HEK293 (cell line): ENCODE data around the gene GREB1L.
A peak's percentile ranks its signal among the peaks of the same experiment; 100 is the strongest.

Experiments used
- CTCF ChIA-PET: fragments of 350-600 bp; formaldehyde crosslinking; extraction: SDS; loops from one replicate; lab custom pipeline; 2021; ENCODE audit warnings: antibody characterized with exemption; lab: Yijun Ruan, JAX
- POLR2A ChIA-PET: fragments of 300-600 bp; formaldehyde crosslinking; extraction: SDS; loops from one replicate; lab custom pipeline; 2020; ENCODE audit warnings: antibody characterized with exemption, inconsistent platforms; lab: Yijun Ruan, JAX
- H3K27ac ChIP-seq: fragments of 200-500 bp; sonication (Bioruptor generic); 2 replicates; pipeline ENCODE4 v1.5.1; 2014; ENCODE audit warnings: low read depth, low read length, control low read depth, inconsistent platforms; ENCODE audit errors: extremely low read depth
- H3K36me3 ChIP-seq, 2 experiments: fragments of 200-500 bp in 1 of 2; sonication (Bioruptor generic) in 1 of 2; 1 replicate in 1 of 2; 2 replicates in 1 of 2; pipeline ENCODE4 v1.5.1; 2014 to 2017; ENCODE audit warnings: inconsistent platforms in 2 of 2, low read length in 2 of 2; ENCODE audit not compliant: control insufficient read depth in 2 of 2, insufficient read depth in 1 of 2
- H3K4me1 ChIP-seq: fragments of 200-500 bp; sonication (Bioruptor generic); 2 replicates; pipeline ENCODE4 v1.5.1; 2014; ENCODE audit warnings: mild to moderate bottlenecking, low read length, inconsistent platforms; ENCODE audit not compliant: control insufficient read depth, insufficient read depth
- H3K4me3 ChIP-seq: 2 replicates; pipeline ENCODE4 v1.5.1; 2011; ENCODE audit warnings: low read depth, mild to moderate bottlenecking, control low read depth, low read length, moderate library complexity
- H3K9me3 ChIP-seq: fragments of 200-500 bp; sonication (Bioruptor generic); 2 replicates; pipeline ENCODE4 v1.5.1; 2014; ENCODE audit warnings: low read depth, low read length, inconsistent platforms; ENCODE audit not compliant: control insufficient read depth, insufficient read depth
- CTCF ChIP-seq: fragments of 450-650 bp; formaldehyde crosslinking; IDR thresholded peaks from 2 replicates; pipeline ENCODE4 v1.5.1; 2016; ENCODE audit warnings: missing biosample characterization, missing genetic modification characterization
- GLIS1 ChIP-seq: fragments of 450-650 bp; formaldehyde crosslinking; IDR thresholded peaks from 2 replicates; pipeline ENCODE4 v1.5.1; 2016; ENCODE audit warnings: missing biosample characterization, missing genetic modification characterization
- GLIS2 ChIP-seq: fragments of 450-650 bp; formaldehyde crosslinking; IDR thresholded peaks from 2 replicates; pipeline ENCODE4 v1.5.1; 2016; ENCODE audit warnings: missing biosample characterization, missing genetic modification characterization
- IKZF3 ChIP-seq: fragments of 450-650 bp; IDR thresholded peaks from 2 replicates; pipeline ENCODE4 v1.5.0; 2018; ENCODE audit warnings: missing biosample characterization, mild to moderate bottlenecking, missing genetic modification characterization, moderate library complexity
- MYNN ChIP-seq: fragments of 450-650 bp; formaldehyde crosslinking; IDR thresholded peaks from 2 replicates; pipeline ENCODE4 v1.5.1; 2016; ENCODE audit warnings: missing biosample characterization, missing genetic modification characterization, borderline replicate concordance
- PRDM6 ChIP-seq: fragments of 450-650 bp; formaldehyde crosslinking; IDR thresholded peaks from 2 replicates; pipeline ENCODE4 v1.5.1; 2017; ENCODE audit warnings: missing biosample characterization, missing genetic modification characterization
- SCRT2 ChIP-seq: fragments of 450-650 bp; formaldehyde crosslinking; IDR thresholded peaks from 2 replicates; pipeline ENCODE4 v1.5.1; 2016; ENCODE audit warnings: missing biosample characterization, missing genetic modification characterization
- SP3 ChIP-seq: fragments of 450-650 bp; formaldehyde crosslinking; IDR thresholded peaks from 2 replicates; pipeline ENCODE4 v1.5.1; 2016; ENCODE audit warnings: missing biosample characterization, missing genetic modification characterization
- ZBTB20 ChIP-seq: fragments of 450-650 bp; formaldehyde crosslinking; IDR thresholded peaks from 2 replicates; pipeline ENCODE4 v1.5.1; 2016; ENCODE audit warnings: missing biosample characterization, missing genetic modification characterization
- ZFHX2 ChIP-seq: fragments of 450-650 bp; formaldehyde crosslinking; conservative IDR thresholded peaks from 2 replicates; pipeline ENCODE4 v1.5.1; 2016; ENCODE audit warnings: missing biosample characterization, missing genetic modification characterization
- ZFP41 ChIP-seq: fragments of 450-650 bp; formaldehyde crosslinking; IDR thresholded peaks from 2 replicates; pipeline ENCODE4 v1.5.1; 2016; ENCODE audit warnings: missing biosample characterization, missing genetic modification characterization, borderline replicate concordance
- ZNF214 ChIP-seq: fragments of 450-650 bp; formaldehyde crosslinking; IDR thresholded peaks from 2 replicates; pipeline ENCODE4 v1.5.1; 2017; ENCODE audit warnings: missing biosample characterization, mild to moderate bottlenecking, missing genetic modification characterization, borderline replicate concordance
- ZNF311 ChIP-seq: fragments of 450-650 bp; formaldehyde crosslinking; IDR thresholded peaks from 2 replicates; pipeline ENCODE4 v1.5.1; 2017; ENCODE audit warnings: missing biosample characterization, missing genetic modification characterization, borderline replicate concordance
- ZNF350 ChIP-seq: fragments of 450-650 bp; formaldehyde crosslinking; IDR thresholded peaks from 2 replicates; pipeline ENCODE4 v1.5.0; 2017; ENCODE audit warnings: missing biosample characterization, mild to moderate bottlenecking, missing genetic modification characterization
- ZNF48 ChIP-seq: fragments of 450-650 bp; formaldehyde crosslinking; IDR thresholded peaks from 2 replicates; pipeline ENCODE4 v1.5.1; 2016; ENCODE audit warnings: missing biosample characterization, missing genetic modification characterization
- ZNF514 ChIP-seq: fragments of 450-650 bp; formaldehyde crosslinking; IDR thresholded peaks from 2 replicates; pipeline ENCODE4 v1.5.1; 2016; ENCODE audit warnings: missing biosample characterization, missing genetic modification characterization
- ZNF560 ChIP-seq: fragments of 450-650 bp; formaldehyde crosslinking; IDR thresholded peaks from 2 replicates; pipeline ENCODE4 v1.5.1; 2017; ENCODE audit warnings: missing biosample characterization, missing genetic modification characterization, borderline replicate concordance
- TF ChIP-seq, protein P1 (sequence below): fragments of 450-650 bp; formaldehyde crosslinking; IDR thresholded peaks from 2 replicates; pipeline ENCODE4 v1.5.1; 2016; ENCODE audit warnings: missing biosample characterization, missing genetic modification characterization
- TF ChIP-seq, protein P2 (sequence below): fragments of 450-650 bp; formaldehyde crosslinking; IDR thresholded peaks from 2 replicates; pipeline ENCODE4 v1.5.1; 2016; ENCODE audit warnings: missing biosample characterization, missing genetic modification characterization
- TF ChIP-seq, protein P3 (sequence below): fragments of 450-650 bp; IDR thresholded peaks from 2 replicates; pipeline ENCODE4 v1.5.1; 2018; ENCODE audit warnings: missing biosample characterization, mild to moderate bottlenecking, missing genetic modification characterization
- TF ChIP-seq, protein P4 (sequence below): fragments of 450-650 bp; formaldehyde crosslinking; IDR thresholded peaks from 2 replicates; pipeline ENCODE4 v1.5.1; 2016; ENCODE audit warnings: missing biosample characterization, missing genetic modification characterization

Gene GREB1L

DNA sequence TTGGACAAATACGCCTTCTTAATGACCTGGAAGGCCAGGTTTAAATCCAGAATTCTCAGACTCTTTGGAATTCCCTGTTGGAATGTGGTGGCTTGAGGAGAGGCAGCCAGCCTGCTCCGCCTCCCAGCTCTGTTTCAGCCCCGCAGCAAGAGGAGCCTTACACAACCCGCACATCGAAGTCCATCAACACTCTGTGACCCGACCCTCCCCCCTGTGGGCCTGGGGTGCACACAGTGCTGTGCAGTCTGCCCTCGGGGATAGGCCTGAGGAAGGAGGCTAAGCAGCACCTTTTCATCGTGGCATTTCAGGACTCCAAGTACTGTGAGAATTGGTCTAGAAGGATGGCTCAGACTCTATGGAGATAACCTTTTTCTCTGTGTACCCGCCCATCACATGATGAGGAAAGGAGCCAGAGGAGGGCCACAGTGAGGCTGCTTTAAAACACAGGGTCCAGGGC, 73.7 kb downstream of the GREB1L start:
- ChIA-PET POLR2A (no interaction called here), CTCF (interaction anchor here (1.2 kb wide), 1 partner anchor 38 kb away, joined by 4 read pairs; no protein-coding TSS in a partner anchor)
- Histone ChIP-seq H3K4me1 (peaks cover 10% of the 10 kb centered on the region), H3K36me3 (no peaks in the 10 kb centered on the region), H3K4me3 (no peak overlapping the region), H3K27ac (no peak overlapping the region), H3K9me3 (no peaks in the 10 kb centered on the region; the same call in 1 of the 2 replicates)
- TF ChIP-seq ZFP41 (tag by site-specific recombination) = no peak
- peak; percentile 43; the same call in 1 of the 2 replicates for TF ChIP-seq ZBTB20 (tag by site-specific recombination)
- peak; percentile 21; the same call in 1 of the 2 replicates for TF ChIP-seq CTCF (tag by site-specific recombination)

DNA sequence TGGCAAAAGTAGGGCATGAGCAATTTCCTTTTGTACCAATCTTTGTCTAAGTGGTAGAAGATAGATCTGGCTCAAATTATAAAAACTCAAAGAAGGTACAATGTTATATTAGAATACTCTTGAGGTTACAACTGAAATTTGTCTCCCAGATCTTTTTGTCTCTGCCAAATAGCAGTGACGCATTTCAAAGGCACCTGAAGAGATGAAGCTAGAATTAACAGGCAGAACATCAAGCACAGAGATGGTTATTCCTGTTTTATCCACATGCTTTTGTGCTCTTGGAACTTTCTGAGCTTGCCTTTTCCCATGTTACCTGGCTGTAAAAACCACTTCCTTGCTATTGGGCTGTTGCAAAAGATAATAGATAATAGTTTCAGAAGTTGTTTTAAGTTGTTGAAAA, 74.3 kb downstream of the GREB1L start:
- no peaks in the 10 kb centered on the region for H3K36me3 ChIP-seq
- CTCF ChIA-PET = no interaction called here
- no peak overlapping the region for H3K4me3 ChIP-seq
- peaks cover 5% of the 10 kb centered on the region for H3K4me1 ChIP-seq
- no peak overlapping the region for H3K27ac ChIP-seq
- TF ChIP-seq, protein P1, sequence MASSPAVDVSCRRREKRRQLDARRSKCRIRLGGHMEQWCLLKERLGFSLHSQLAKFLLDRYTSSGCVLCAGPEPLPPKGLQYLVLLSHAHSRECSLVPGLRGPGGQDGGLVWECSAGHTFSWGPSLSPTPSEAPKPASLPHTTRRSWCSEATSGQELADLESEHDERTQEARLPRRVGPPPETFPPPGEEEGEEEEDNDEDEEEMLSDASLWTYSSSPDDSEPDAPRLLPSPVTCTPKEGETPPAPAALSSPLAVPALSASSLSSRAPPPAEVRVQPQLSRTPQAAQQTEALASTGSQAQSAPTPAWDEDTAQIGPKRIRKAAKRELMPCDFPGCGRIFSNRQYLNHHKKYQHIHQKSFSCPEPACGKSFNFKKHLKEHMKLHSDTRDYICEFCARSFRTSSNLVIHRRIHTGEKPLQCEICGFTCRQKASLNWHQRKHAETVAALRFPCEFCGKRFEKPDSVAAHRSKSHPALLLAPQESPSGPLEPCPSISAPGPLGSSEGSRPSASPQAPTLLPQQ (tag by site-specific recombination) = no peak
- TF ChIP-seq ZNF350 (tag by site-specific recombination) (no peak), ZFHX2 (no peak), ZNF214 (tag by site-specific recombination) (no peak), SP3 (tag by site-specific recombination) (no peak), GLIS2 (tag by site-specific recombination) (no peak)
- POLR2A ChIA-PET = no interaction called here
- H3K9me3 ChIP-seq = no peaks in the 10 kb centered on the region; the same call in 1 of the 2 replicates

- Histone ChIP-seq H3K36me3 (no peaks in the 10 kb centered on the region), H3K27ac (no peak overlapping the region), H3K4me1 (no peaks in the 10 kb centered on the region), H3K4me3 (no peak overlapping the region), H3K9me3 (no peaks in the 10 kb centered on the region; the same call in 1 of the 2 replicates)
- ChIA-PET CTCF (interaction anchor here (0.5 to 0.9 kb wide), 4 partner anchors 13 to 142 kb away, joined by 3 to 6 read pairs (median 3); no protein-coding TSS in a partner anchor), POLR2A (no interaction called here)
- TF ChIP-seq, protein P2, sequence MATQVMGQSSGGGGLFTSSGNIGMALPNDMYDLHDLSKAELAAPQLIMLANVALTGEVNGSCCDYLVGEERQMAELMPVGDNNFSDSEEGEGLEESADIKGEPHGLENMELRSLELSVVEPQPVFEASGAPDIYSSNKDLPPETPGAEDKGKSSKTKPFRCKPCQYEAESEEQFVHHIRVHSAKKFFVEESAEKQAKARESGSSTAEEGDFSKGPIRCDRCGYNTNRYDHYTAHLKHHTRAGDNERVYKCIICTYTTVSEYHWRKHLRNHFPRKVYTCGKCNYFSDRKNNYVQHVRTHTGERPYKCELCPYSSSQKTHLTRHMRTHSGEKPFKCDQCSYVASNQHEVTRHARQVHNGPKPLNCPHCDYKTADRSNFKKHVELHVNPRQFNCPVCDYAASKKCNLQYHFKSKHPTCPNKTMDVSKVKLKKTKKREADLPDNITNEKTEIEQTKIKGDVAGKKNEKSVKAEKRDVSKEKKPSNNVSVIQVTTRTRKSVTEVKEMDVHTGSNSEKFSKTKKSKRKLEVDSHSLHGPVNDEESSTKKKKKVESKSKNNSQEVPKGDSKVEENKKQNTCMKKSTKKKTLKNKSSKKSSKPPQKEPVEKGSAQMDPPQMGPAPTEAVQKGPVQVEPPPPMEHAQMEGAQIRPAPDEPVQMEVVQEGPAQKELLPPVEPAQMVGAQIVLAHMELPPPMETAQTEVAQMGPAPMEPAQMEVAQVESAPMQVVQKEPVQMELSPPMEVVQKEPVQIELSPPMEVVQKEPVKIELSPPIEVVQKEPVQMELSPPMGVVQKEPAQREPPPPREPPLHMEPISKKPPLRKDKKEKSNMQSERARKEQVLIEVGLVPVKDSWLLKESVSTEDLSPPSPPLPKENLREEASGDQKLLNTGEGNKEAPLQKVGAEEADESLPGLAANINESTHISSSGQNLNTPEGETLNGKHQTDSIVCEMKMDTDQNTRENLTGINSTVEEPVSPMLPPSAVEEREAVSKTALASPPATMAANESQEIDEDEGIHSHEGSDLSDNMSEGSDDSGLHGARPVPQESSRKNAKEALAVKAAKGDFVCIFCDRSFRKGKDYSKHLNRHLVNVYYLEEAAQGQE (tag by site-specific recombination) = no peak
- TF ChIP-seq ZNF311 (no peak), ZNF560 (tag by site-specific recombination) (no peak), PRDM6 (no peak), GLIS1 (no peak), ZNF514 (tag by site-specific recombination) (no peak), ZNF48 (tag by site-specific recombination) (no peak), IKZF3 (tag by site-specific recombination) (no peak), MYNN (tag by site-specific recombination) (no peak), SCRT2 (tag by site-specific recombination) (no peak)
- TF ChIP-seq, protein P3, sequence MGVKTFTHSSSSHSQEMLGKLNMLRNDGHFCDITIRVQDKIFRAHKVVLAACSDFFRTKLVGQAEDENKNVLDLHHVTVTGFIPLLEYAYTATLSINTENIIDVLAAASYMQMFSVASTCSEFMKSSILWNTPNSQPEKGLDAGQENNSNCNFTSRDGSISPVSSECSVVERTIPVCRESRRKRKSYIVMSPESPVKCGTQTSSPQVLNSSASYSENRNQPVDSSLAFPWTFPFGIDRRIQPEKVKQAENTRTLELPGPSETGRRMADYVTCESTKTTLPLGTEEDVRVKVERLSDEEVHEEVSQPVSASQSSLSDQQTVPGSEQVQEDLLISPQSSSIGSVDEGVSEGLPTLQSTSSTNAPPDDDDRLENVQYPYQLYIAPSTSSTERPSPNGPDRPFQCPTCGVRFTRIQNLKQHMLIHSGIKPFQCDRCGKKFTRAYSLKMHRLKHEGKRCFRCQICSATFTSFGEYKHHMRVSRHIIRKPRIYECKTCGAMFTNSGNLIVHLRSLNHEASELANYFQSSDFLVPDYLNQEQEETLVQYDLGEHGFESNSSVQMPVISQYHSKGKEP (tag by site-specific recombination) = no peak
- TF ChIP-seq, protein P4, sequence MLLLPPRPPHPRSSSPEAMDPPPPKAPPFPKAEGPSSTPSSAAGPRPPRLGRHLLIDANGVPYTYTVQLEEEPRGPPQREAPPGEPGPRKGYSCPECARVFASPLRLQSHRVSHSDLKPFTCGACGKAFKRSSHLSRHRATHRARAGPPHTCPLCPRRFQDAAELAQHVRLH (tag by site-specific recombination) = no peak
Observed at GRCh38 chr18:21321711-21322110, 79.7 kb downstream of the GREB1L start.
